ENCODE data around the gene SIX5.
"Not testable (repeated sequence)": the region's sequence is repeated elsewhere in the genome, so short reads cannot be mapped to it uniquely, and the experiment has no call there.

Gene SIX5

DNA sequence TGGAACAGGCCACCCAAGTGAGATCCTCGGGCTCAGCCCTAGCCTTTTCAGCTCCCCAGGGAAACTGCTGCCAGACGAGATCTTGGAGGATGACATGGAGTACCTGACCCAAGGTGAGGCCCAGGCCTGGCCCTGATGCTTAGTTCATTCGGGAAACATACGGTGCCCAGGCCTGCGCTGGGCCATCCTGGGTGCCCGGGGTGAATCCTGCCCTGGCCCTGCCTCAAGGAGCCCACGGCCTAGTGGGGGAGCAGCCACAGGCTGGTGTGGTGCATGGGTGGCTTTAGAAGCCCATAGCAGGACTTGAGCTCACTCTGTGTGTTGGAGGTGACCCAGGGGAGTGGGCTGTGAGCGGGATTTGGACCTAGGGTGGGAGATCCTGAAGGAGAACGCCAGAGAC lies 10.1 kb downstream of the SIX5 start:
- Histone ChIP-seq H3K27ac (ENCODE audit: low read depth, low read length) (no peak overlapping the region), H3K4me3 (ENCODE audit: low read depth in 1 of 2, low read length in 2 of 2) (no peak overlapping the region), H3K4me1 (ENCODE audit: control insufficient read depth in 1 of 2, insufficient read depth in 2 of 2, low read length in 2 of 2) (no peaks in the 10 kb centered on the region), H3K9me3 (ENCODE audit: control insufficient read depth in 1 of 2, low read length in 2 of 2) (no peaks in the 10 kb centered on the region), H3K36me3 (ENCODE audit: control insufficient read depth in 1 of 2, insufficient read depth in 2 of 2, low read length in 2 of 2) (no peaks in the 10 kb centered on the region), H3K27me3 (ENCODE audit: control insufficient read depth in 1 of 2, insufficient read depth in 2 of 2, low read length in 2 of 2) (no peaks in the 10 kb centered on the region), H3K9ac (ENCODE audit: low read depth in 1 of 2, low read length in 2 of 2) (no peak overlapping the region)

DNA sequence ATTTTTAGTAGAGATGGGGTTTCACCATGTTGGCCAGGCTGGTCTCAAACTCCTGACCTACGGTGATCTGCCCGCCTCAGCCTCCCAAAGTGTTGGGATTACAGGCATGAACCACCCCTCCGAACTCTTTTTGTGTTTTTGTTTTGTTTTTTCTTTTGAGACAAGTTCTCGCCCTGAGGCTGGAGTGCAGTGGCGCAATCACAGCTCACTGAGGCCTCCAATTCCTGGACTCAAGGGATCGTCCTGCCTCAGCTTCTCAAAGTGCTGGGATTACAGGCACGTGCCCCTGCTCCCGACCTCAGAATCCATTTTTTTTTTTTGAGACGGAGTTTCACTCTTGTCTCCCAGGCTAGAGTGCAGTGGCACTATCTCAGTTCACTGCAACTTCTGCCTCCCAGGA lies 11.4 kb downstream of the SIX5 start:
- Histone ChIP-seq H3K9ac (ENCODE audit: low read depth in 1 of 2, low read length in 2 of 2) (no peak overlapping the region), H3K4me1 (ENCODE audit: control insufficient read depth in 1 of 2, insufficient read depth in 2 of 2, low read length in 2 of 2) (no peaks in the 10 kb centered on the region), H3K4me3 (ENCODE audit: low read depth in 1 of 2, low read length in 2 of 2) (no peak overlapping the region), H3K9me3 (ENCODE audit: control insufficient read depth in 1 of 2, low read length in 2 of 2) (no peaks in the 10 kb centered on the region), H3K36me3 (ENCODE audit: control insufficient read depth in 1 of 2, insufficient read depth in 2 of 2, low read length in 2 of 2) (no peaks in the 10 kb centered on the region), H3K27ac (ENCODE audit: low read depth, low read length) (no peak overlapping the region), H3K27me3 (ENCODE audit: control insufficient read depth in 1 of 2, insufficient read depth in 2 of 2, low read length in 2 of 2) (no peaks in the 10 kb centered on the region)

DNA sequence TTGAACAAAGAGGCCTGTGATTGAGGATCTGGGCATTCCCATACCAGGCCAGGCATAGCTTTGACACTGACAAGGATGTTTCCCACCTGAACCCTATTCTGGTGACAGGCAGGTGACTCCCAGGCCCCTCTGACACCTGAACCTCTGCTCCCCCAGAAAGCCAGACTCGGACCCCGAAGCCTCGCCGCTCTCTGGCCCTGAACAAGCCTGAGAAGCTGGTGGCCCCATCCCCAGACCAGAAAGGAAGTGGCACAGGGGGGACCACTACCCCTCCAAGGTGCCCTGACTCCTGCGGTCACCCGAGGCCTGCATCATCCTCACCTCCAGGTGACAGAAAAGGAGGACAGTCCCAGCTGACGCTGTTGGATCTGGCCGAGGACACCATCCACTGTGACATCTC lies 14.7 kb downstream of the SIX5 start:
- Histone ChIP-seq H3K9ac (ENCODE audit: low read depth in 1 of 2, low read length in 2 of 2) (no peak overlapping the region), H3K4me1 (ENCODE audit: control insufficient read depth in 1 of 2, insufficient read depth in 2 of 2, low read length in 2 of 2) (no peaks in the 10 kb centered on the region), H3K36me3 (ENCODE audit: control insufficient read depth in 1 of 2, insufficient read depth in 2 of 2, low read length in 2 of 2) (no peaks in the 10 kb centered on the region), H3K27me3 (ENCODE audit: control insufficient read depth in 1 of 2, insufficient read depth in 2 of 2, low read length in 2 of 2) (no peaks in the 10 kb centered on the region), H3K9me3 (ENCODE audit: control insufficient read depth in 1 of 2, low read length in 2 of 2) (no peaks in the 10 kb centered on the region), H3K27ac (ENCODE audit: low read depth, low read length) (no peak overlapping the region), H3K4me3 (ENCODE audit: low read depth in 1 of 2, low read length in 2 of 2) (no peak overlapping the region)

DNA sequence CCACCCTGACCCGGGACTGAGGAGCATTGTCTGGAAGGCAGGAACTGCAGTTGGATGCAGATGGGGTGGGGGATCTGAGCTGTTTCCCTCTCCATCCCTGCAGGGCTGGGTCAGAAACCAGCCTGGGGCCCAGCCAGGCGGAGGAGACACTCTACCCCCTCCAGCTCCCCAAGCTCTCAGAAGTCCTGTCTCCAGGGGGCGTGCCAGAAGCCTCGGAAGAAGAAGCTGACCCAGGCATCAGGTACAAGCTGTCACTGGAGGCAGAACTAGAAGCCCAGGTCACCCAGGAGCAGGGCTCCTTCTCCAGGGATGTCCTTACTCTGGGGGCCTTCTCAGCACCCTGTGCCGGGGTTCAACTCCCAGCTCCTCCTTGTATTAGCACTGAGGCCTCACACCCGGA lies 15.5 kb downstream of the SIX5 start:
- H3K9me3 ChIP-seq (ENCODE audit: control insufficient read depth in 1 of 2, low read length in 2 of 2), result no peaks in the 10 kb centered on the region
- no peaks in the 10 kb centered on the region for H3K4me1 ChIP-seq (ENCODE audit: control insufficient read depth in 1 of 2, insufficient read depth in 2 of 2, low read length in 2 of 2)
- H3K27ac ChIP-seq (ENCODE audit: low read depth, low read length), result no peak overlapping the region
- H3K27me3 ChIP-seq (ENCODE audit: control insufficient read depth in 1 of 2, insufficient read depth in 2 of 2, low read length in 2 of 2), result no peaks in the 10 kb centered on the region
- no peak overlapping the region for H3K4me3 ChIP-seq (ENCODE audit: low read depth in 1 of 2, low read length in 2 of 2)
- H3K36me3 ChIP-seq (ENCODE audit: control insufficient read depth in 1 of 2, insufficient read depth in 2 of 2, low read length in 2 of 2), result no peaks in the 10 kb centered on the region
- no peak overlapping the region for H3K9ac ChIP-seq (ENCODE audit: low read depth in 1 of 2, low read length in 2 of 2)

DNA sequence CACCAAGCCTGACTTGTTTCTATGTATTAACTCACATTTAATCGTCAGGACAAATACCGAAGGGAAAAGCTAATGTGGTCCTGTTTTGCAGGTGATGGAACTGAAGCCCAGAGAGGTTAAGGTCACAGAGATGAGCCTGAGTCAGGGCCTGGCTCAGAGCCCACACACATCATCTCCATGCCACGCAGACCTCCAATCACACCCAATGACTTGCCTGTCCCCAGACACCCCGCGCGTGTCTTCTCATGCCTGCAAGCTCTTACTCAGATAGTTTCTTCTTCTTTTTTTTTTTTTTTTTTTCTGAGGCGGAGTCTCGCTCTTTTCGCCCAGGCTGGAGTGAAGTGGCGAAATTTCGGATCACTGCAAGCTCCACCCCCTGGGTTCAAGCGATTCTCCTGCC lies 16.4 kb downstream of the SIX5 start:
- Histone ChIP-seq H3K27me3 (ENCODE audit: control insufficient read depth in 1 of 2, insufficient read depth in 2 of 2, low read length in 2 of 2) (no peaks in the 10 kb centered on the region), H3K9ac (ENCODE audit: low read depth in 1 of 2, low read length in 2 of 2) (no peak overlapping the region), H3K27ac (ENCODE audit: low read depth, low read length) (no peak overlapping the region), H3K9me3 (ENCODE audit: control insufficient read depth in 1 of 2, low read length in 2 of 2) (no peaks in the 10 kb centered on the region), H3K4me1 (ENCODE audit: control insufficient read depth in 1 of 2, insufficient read depth in 2 of 2, low read length in 2 of 2) (no peaks in the 10 kb centered on the region), H3K36me3 (ENCODE audit: control insufficient read depth in 1 of 2, insufficient read depth in 2 of 2, low read length in 2 of 2) (no peaks in the 10 kb centered on the region), H3K4me3 (ENCODE audit: low read depth in 1 of 2, low read length in 2 of 2) (no peak overlapping the region)

DNA sequence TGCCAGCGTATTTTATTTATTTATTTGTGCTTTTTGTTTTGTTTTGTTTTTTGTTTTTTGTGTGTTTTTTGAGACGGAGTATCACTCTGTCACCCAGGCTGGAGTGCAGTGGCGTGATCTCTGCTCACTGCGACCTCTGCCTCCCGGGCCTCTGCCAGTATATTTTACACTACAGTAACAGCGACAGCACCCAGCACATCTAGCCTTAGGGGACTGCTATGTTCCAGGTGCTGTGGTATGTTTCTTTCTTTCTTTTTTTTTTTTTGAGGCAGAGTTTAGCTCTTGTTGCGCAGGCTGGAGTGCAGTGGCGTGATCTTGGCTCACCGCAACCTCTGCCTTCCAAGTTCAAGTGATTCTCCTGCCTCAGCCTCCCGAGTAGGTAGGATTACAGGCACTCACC lies 17.6 kb downstream of the SIX5 start:
- not testable (repeated sequence) for H3K4me3 ChIP-seq (ENCODE audit: low read depth in 1 of 2, low read length in 2 of 2); H3K4me1 ChIP-seq (ENCODE audit: control insufficient read depth in 1 of 2, insufficient read depth in 2 of 2, low read length in 2 of 2); H3K27ac ChIP-seq (ENCODE audit: low read depth, low read length); H3K36me3 ChIP-seq (ENCODE audit: control insufficient read depth in 1 of 2, insufficient read depth in 2 of 2, low read length in 2 of 2); H3K9me3 ChIP-seq (ENCODE audit: control insufficient read depth in 1 of 2, low read length in 2 of 2); H3K27me3 ChIP-seq (ENCODE audit: control insufficient read depth in 1 of 2, insufficient read depth in 2 of 2, low read length in 2 of 2); H3K9ac ChIP-seq (ENCODE audit: low read depth in 1 of 2, low read length in 2 of 2)

DNA sequence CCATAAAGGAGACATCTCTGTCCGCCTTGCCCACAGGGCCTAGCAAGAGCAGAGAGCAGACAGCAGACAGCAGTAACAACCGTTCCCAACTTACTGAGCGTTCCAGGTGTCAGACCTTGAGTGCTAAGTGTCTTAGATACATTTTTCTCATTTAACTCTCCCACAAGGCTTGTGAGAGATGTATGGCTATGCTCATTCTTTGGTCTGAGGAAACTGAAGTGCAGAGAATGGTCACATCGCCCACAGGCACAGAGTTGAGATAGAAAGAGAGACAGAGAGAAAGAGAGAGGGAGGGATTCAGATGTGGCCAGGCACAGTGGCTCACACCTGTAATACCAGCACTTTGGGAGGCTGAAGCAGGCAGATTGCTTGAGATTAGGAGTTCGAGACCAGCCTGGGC lies 21.5 kb downstream of the SIX5 start:
- no peaks in the 10 kb centered on the region for H3K4me1 ChIP-seq (ENCODE audit: control insufficient read depth in 1 of 2, insufficient read depth in 2 of 2, low read length in 2 of 2)
- no peaks in the 10 kb centered on the region for H3K9me3 ChIP-seq (ENCODE audit: control insufficient read depth in 1 of 2, low read length in 2 of 2)
- H3K36me3 ChIP-seq (ENCODE audit: control insufficient read depth in 1 of 2, insufficient read depth in 2 of 2, low read length in 2 of 2), result no peaks in the 10 kb centered on the region
- H3K9ac ChIP-seq (ENCODE audit: low read depth in 1 of 2, low read length in 2 of 2), result no peak overlapping the region
- H3K4me3 ChIP-seq (ENCODE audit: low read depth in 1 of 2, low read length in 2 of 2), result no peak overlapping the region
- no peak overlapping the region for H3K27ac ChIP-seq (ENCODE audit: low read depth, low read length)
- no peaks in the 10 kb centered on the region for H3K27me3 ChIP-seq (ENCODE audit: control insufficient read depth in 1 of 2, insufficient read depth in 2 of 2, low read length in 2 of 2)

DNA sequence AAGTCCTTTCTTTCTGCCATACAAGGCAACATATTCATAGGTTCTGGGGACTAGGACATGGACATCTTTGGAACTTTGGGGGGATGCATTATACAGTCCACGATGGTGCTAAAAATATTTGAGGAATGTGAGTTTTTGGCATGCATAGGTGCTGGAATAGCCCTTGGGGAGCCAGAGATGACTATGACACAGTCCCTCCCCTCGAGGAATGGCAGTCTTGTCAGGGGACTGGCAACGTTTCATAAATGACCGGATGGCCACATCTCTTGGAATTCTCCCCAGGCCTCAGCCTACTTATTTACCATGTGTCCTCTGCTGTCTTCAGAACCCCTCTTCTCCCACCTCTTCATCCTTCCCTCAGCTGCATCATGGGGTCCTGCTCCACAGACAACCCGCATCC lies 22.2 kb downstream of the SIX5 start:
- H3K27me3 ChIP-seq (ENCODE audit: control insufficient read depth in 1 of 2, insufficient read depth in 2 of 2, low read length in 2 of 2), result no peaks in the 10 kb centered on the region
- no peaks in the 10 kb centered on the region for H3K4me1 ChIP-seq (ENCODE audit: control insufficient read depth in 1 of 2, insufficient read depth in 2 of 2, low read length in 2 of 2)
- H3K36me3 ChIP-seq (ENCODE audit: control insufficient read depth in 1 of 2, insufficient read depth in 2 of 2, low read length in 2 of 2), result no peaks in the 10 kb centered on the region
- H3K9me3 ChIP-seq (ENCODE audit: control insufficient read depth in 1 of 2, low read length in 2 of 2), result no peaks in the 10 kb centered on the region
- no peak overlapping the region for H3K27ac ChIP-seq (ENCODE audit: low read depth, low read length)
- no peak overlapping the region for H3K9ac ChIP-seq (ENCODE audit: low read depth in 1 of 2, low read length in 2 of 2)
- no peak overlapping the region for H3K4me3 ChIP-seq (ENCODE audit: low read depth in 1 of 2, low read length in 2 of 2)

DNA sequence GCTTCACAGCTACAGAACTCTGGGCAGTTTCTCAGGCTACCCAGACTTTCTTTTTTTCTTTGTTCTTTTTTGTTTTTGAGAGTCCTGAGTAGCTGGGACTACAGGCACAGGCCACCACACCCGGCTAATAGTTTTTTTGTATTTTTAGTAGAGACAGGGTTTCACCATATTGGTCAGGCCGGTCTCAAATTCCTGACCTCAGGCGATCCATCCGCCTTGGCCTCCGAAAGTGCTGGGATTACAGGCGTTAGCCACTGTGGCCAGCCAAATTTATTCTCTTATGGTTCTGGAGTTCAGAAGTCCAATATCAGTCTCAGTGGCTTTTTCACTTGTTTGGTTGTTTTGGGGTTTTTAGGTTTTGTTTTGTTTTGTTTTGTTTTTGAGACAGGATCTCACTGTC lies 23.4 kb downstream of the SIX5 start:
- H3K27ac ChIP-seq (ENCODE audit: low read depth, low read length), result no peak overlapping the region
- H3K9me3 ChIP-seq (ENCODE audit: control insufficient read depth in 1 of 2, low read length in 2 of 2), result no peaks in the 10 kb centered on the region
- H3K9ac ChIP-seq (ENCODE audit: low read depth in 1 of 2, low read length in 2 of 2), result no peak overlapping the region
- no peak overlapping the region for H3K4me3 ChIP-seq (ENCODE audit: low read depth in 1 of 2, low read length in 2 of 2)
- H3K27me3 ChIP-seq (ENCODE audit: control insufficient read depth in 1 of 2, insufficient read depth in 2 of 2, low read length in 2 of 2), result no peaks in the 10 kb centered on the region
- H3K4me1 ChIP-seq (ENCODE audit: control insufficient read depth in 1 of 2, insufficient read depth in 2 of 2, low read length in 2 of 2), result no peaks in the 10 kb centered on the region
- H3K36me3 ChIP-seq (ENCODE audit: control insufficient read depth in 1 of 2, insufficient read depth in 2 of 2, low read length in 2 of 2), result no peaks in the 10 kb centered on the region

DNA sequence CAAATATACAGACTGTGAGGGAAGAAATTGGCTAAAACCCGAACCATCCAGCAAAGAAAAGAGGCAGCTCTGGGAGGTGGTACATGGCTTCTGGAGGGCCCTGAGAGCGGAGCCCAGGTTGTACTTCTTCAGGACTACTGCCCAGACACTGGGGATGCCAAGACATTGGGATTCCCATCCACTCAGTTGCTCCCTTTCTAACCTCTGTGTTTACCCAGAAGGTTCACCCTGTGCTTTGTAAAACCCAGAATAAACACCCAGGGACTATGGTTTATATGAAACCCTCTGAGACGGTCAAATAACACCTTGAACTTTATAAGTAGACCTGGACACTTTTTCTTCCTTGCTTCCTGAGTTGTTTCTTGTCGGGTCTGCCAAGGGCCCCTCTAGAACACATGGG lies 26.1 kb downstream of the SIX5 start:
- H3K9me3 ChIP-seq (ENCODE audit: control insufficient read depth in 1 of 2, low read length in 2 of 2), result no peaks in the 10 kb centered on the region
- H3K4me3 ChIP-seq (ENCODE audit: low read depth in 1 of 2, low read length in 2 of 2), result no peak overlapping the region
- no peaks in the 10 kb centered on the region for H3K27me3 ChIP-seq (ENCODE audit: control insufficient read depth in 1 of 2, insufficient read depth in 2 of 2, low read length in 2 of 2)
- H3K27ac ChIP-seq (ENCODE audit: low read depth, low read length), result no peak overlapping the region
- H3K9ac ChIP-seq (ENCODE audit: low read depth in 1 of 2, low read length in 2 of 2), result no peak overlapping the region
- H3K36me3 ChIP-seq (ENCODE audit: control insufficient read depth in 1 of 2, insufficient read depth in 2 of 2, low read length in 2 of 2), result no peaks in the 10 kb centered on the region
- no peaks in the 10 kb centered on the region for H3K4me1 ChIP-seq (ENCODE audit: control insufficient read depth in 1 of 2, insufficient read depth in 2 of 2, low read length in 2 of 2)
